NCI-H2081 (cell line): ENCODE data around the gene GASK1B.
A peak's percentile ranks its signal among the peaks of the same experiment; 100 is the strongest.

Experiments
- DNase-seq, 2 experiments: peaks; one replicate each; lab custom pipeline; 2025; lab: John Stamatoyannopoulos, UW

Gene GASK1B

DNA sequence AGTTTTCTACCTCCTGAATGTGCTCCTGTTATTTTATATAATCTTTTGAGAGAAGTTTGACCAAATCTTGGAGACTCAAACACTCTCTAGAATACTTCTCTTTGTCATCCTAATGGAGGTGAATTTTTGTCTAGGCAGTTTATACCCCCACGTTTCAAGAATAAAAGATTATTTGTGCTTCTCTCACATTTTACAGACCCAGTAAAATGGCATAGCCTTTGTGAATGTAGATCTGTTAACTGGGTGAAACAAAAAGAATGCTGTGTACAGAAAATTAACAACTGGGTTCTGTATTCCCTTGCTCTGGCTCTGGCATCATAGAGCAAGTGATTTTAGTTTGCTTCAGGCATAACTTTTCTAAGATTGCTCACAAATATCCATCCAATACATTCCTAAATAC is 26.1 kb downstream of the GASK1B start:
- no peak for DNase-seq

DNA sequence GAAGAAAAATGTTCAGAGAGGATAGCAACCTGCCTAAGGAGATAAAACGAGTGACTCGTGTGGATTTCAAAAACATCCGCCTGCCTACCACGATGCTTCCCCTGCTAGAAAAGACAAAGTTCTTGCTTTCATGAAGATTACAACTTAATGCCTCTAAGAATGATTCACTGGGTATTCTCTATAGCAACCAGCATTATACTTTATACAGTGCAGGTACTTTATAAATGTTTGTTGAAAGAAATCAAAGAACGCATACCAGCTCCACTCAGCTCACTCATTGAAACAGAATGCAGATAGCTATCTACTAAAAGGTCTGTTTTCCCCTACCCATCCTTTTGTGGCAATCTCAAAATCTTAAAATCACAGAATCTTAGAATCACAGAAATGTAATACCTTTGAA is 33.7 kb downstream of the GASK1B start:
- no peak for DNase-seq

DNA sequence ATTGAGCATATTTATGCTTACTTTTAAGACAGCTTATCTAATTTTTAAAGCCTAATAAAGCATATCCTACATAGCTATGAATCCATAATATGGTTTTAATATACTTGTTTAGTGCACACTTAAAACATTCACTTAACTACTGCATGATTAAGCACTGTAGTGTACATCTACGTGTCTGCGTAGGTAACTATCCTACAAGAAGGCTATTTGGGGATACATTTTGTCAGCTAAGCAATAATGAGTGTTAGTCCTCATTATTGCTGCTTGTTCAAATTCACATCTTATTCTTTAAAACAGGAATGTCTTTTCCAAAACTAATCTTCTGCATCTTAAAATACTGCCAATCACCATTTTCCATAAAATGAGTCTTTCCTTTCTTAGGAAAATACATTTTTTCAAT is 38.6 kb downstream of the GASK1B start:
- no peak for DNase-seq

DNA sequence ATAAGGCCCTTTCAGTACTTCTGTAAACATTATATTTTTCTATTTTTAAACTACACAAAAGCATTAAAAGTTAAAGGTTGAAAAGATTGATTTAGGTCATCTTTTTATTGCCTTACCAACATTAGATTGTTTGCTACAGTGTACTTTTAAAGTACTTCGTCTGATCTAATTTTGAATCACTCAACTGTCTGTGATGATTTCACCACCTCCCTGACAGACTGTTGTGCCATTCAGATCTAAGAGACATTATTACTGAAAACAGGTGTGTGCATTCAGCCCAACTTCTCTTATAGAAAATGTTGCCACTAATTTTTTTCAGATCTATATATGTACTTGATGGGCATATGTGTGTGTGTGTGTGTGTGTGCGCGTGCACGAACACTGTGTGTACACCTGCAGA is 39.3 kb downstream of the GASK1B start:
- no peak for DNase-seq

DNA sequence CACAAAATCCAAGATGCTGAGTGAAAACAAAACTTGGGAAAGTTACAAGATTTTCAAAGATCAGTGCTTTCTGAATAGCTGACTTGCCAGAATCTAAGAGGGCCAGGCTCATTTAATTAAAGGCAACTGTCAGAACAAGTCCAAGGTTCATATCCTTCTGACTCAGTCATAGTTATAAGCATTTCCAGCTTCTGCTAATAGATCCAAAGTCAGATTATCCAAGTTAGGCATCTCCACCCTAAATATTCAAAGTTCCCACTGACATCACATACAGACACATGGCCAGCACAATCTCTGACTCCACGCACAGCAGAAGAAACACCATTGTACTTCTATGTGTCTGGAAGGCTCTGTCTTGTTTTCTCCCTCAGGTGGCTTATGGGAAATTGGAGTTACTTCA is 41.8 kb downstream of the GASK1B start:
- DNase-seq = no peak

DNA sequence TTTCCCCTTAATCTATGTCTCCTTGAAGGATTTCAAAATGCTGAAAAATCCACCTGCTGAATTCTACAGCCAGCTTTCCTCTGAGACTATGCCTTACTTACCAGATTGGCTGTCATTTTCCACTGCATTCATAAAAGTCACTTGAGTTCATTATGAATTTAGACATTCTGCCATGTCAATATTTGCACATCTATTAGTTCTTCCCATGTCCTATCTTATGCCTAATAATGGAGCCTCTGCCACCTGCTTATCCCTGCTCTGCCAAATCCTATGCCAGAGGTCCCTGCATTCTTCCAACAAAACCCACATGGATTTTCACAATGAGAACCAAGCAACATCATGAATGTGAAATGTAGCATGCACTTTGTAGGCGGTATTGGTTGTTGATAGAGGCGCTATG is 42.6 kb downstream of the GASK1B start:
- peak in 1 of 2 experiments; percentile 32 for DNase-seq

DNA sequence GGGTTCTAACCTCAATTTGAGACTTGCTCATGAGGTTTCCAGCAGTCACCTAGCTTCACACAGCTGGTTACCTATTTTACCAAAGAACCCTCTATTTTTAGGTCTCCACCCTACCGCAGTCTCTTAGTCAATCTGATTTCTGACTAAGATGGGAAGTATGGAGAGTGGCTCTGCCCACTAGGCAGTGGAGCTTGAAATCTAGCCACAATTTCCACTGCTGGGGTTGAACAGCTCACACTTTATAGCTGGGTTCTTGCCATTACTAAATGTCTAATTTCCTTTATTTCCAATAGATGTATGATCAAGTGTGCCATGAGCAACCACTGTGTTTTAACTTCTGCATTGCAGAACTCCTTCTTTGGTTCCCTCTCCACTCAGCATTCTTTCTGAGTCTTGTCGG is 43.1 kb downstream of the GASK1B start:
- no peak for DNase-seq

DNA sequence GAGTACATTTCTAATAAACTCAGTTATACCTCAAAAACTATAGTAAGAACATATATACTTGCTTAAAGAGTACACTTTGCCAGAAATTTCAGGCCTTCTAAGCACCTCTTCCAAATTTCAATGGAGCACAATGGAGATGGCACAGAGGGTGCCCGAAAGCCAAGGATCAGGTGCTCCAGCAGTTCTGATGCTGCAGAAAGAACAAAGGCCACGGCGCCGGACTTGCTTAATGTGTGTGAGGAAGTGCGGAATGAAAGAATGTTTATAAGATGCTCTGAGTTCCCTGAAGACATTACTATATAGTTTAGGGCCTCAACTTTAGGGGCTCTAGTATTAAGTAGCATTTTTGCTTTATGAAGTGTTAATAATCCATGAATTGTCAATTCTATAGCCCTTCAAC is 44.3 kb downstream of the GASK1B start:
- no peak for DNase-seq

DNA sequence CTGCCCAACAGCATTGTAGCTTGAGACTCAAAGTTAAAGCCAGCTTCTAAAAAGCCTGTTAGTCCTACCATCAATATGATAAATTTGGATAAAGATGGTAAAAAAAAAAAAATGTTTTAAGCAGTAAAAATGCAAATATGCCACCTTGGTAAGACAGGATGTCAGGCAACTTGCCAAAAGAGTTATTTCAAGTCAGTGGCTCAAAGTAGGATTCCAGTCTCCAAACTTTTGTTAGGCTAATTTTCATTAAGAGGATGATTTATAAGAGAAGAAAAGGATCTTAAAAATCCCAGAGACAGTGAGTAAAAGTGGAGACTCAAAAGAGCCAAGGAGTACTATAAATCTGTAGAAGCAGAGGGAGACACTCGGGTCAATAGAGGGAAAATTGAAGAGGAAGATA is 47.5 kb downstream of the GASK1B start:
- no peak for DNase-seq
